HFFc6 (cell line): ENCODE results near the gene HRH3. TPM values are rescaled to one million over a fixed set of nuclear protein-coding genes. Genes with fewer than 3 reads are reported as not detected.

Experiments
- DNase-seq: peaks from one replicate; pipeline ENCODE4 v3.0.0-alpha.2; 2018
- H3K27ac Mint-ChIP-seq: 2 replicates; pipeline ENCODE4 v1.8.0; 2020; ENCODE audit warnings: mild to moderate bottlenecking, mixed read lengths
- H3K27me3 Mint-ChIP-seq: 2 replicates; pipeline ENCODE4 v1.8.0; 2021; ENCODE audit warnings: mild to moderate bottlenecking, moderate library complexity, mixed read lengths; ENCODE audit not compliant: insufficient read depth
- H3K36me3 Mint-ChIP-seq: 2 replicates; pipeline ENCODE4 v1.8.0; 2021; ENCODE audit warnings: low read depth, mixed read lengths
- H3K4me1 Mint-ChIP-seq: 2 replicates; pipeline ENCODE4 v1.8.0; 2020; ENCODE audit warnings: low read depth, mixed read lengths
- H3K4me3 Mint-ChIP-seq: 2 replicates; pipeline ENCODE4 v1.8.0; 2020; ENCODE audit warnings: mild to moderate bottlenecking, moderate library complexity, mixed read lengths
- H3K9me3 Mint-ChIP-seq: 2 replicates; pipeline ENCODE4 v1.8.0; 2020; ENCODE audit warnings: mild to moderate bottlenecking, mixed read lengths
- CTCF ChIP-seq: fragments of 200-600 bp; sonication (generic); IDR thresholded peaks from 2 replicates; pipeline ENCODE4 v1.5.0; 2021; ENCODE audit warnings: antibody characterized with exemption, mild to moderate bottlenecking
- total RNA-seq, 6 experiments: library from RNA; stranded (reverse); fragmentation: NEBNext Ultra II Directional; extraction: Animal tissue kit (Norgen Biotek cat#: 25700); gene quantifications; 2 replicates in 1 of 6; 3 replicates in 5 of 6; pipeline ENCODE4 v1.2.3, GENCODE V29; 2021

The HRH3 gene
- total RNA-seq, 6 experiments from 2014 or later = not detected

GRCh38 chr20:62202083-62202395, 18.0 kb downstream of the HRH3 start:
- peaks cover 2% of the 10 kb centered on the region; the same call in 1 of the 2 replicates for H3K27me3 Mint-ChIP-seq
- peaks cover 21% of the 10 kb centered on the region for H3K36me3 Mint-ChIP-seq

GRCh38 chr20:62201173-62202082, 18.6 kb downstream of the HRH3 start:
- Mint-ChIP-seq H3K4me3 (no peak overlapping the region), H3K27ac (peak overlapping the region; percentile 16; the same call in 1 of the 2 replicates), H3K4me1 (peaks cover 22% of the 10 kb centered on the region), H3K27me3 (peaks cover 2% of the 10 kb centered on the region; the same call in 1 of the 2 replicates), H3K36me3 (peaks cover 21% of the 10 kb centered on the region), H3K9me3 (no peaks in the 10 kb centered on the region)
- no peak for DNase-seq
- TF ChIP-seq CTCF = no peak

More at GRCh38 chr20:62202083-62202395, 18.0 kb downstream of the HRH3 start:
- Mint-ChIP-seq H3K4me3 (peak overlapping the region; percentile 59; the same call in 1 of the 2 replicates), H3K27ac (peak overlapping the region; percentile 74), H3K4me1 (peaks cover 22% of the 10 kb centered on the region), H3K9me3 (no peaks in the 10 kb centered on the region)
- no peak for TF ChIP-seq CTCF
- DNase-seq = peak; percentile 81

- DNase-seq = no peak
- no peak for TF ChIP-seq CTCF
- H3K36me3 Mint-ChIP-seq = peaks cover 23% of the 10 kb centered on the region
- no peaks in the 10 kb centered on the region for H3K9me3 Mint-ChIP-seq
- H3K27ac Mint-ChIP-seq = no peak overlapping the region
- H3K4me3 Mint-ChIP-seq = no peak overlapping the region
- peaks cover 22% of the 10 kb centered on the region for H3K4me1 Mint-ChIP-seq
- H3K27me3 Mint-ChIP-seq = peaks cover 2% of the 10 kb centered on the region; the same call in 1 of the 2 replicates
These were observed 19.4 kb downstream of the HRH3 start for GRCh38 chr20:62200491-62201172.

GRCh38 chr20:62198931-62199330, 21.1 kb downstream of the HRH3 start:
- no peak for TF ChIP-seq CTCF
- H3K27me3 Mint-ChIP-seq = no peaks in the 10 kb centered on the region; the same call in 1 of the 2 replicates
- H3K4me1 Mint-ChIP-seq = peaks cover 22% of the 10 kb centered on the region
- H3K9me3 Mint-ChIP-seq = no peaks in the 10 kb centered on the region
- no peak for DNase-seq
- H3K4me3 Mint-ChIP-seq = no peak overlapping the region
- H3K36me3 Mint-ChIP-seq = peaks cover 27% of the 10 kb centered on the region
- no peak overlapping the region for H3K27ac Mint-ChIP-seq

GRCh38 chr20:62198496-62198895, 21.6 kb downstream of the HRH3 start:
- Mint-ChIP-seq H3K4me1 (peaks cover 19% of the 10 kb centered on the region), H3K27ac (no peak overlapping the region), H3K27me3 (no peaks in the 10 kb centered on the region; the same call in 1 of the 2 replicates), H3K9me3 (no peaks in the 10 kb centered on the region), H3K36me3 (peaks cover 25% of the 10 kb centered on the region), H3K4me3 (no peak overlapping the region)
- no peak for TF ChIP-seq CTCF
- DNase-seq = no peak
